Hepatocyte (in vitro differentiated cells): Measurements from ENCODE around the gene SCAF1. TPM values are rescaled to one million over a fixed set of nuclear protein-coding genes. Genes with fewer than 3 reads are reported as not detected.

Experiments
- DNase-seq: peaks from one replicate; pipeline ENCODE4 v3.0.0-alpha.2; 2016; ENCODE audit warnings: low spot score
- H2AFZ ChIP-seq: fragments of 200-600 bp; sonication (generic); 2 replicates; pipeline ENCODE4 v1.6.0; 2016; ENCODE audit warnings: antibody characterized with exemption, mild to moderate bottlenecking
- H3K27ac ChIP-seq: fragments of 200-600 bp; sonication (generic); 2 replicates; pipeline ENCODE4 v1.5.1; 2016; ENCODE audit warnings: mild to moderate bottlenecking
- H3K27me3 ChIP-seq: fragments of 200-600 bp; sonication (generic); 2 replicates; pipeline ENCODE4 v1.6.1; 2016
- H3K36me3 ChIP-seq: fragments of 200-600 bp; sonication (generic); replicated peaks from 2 replicates; pipeline ENCODE4 v1.5.1; 2016; ENCODE audit warnings: low read depth; ENCODE audit not compliant: insufficient read depth
- H3K4me1 ChIP-seq: fragments of 200-600 bp; sonication (generic); 2 replicates; pipeline ENCODE4 v1.5.1; 2016; ENCODE audit warnings: mild to moderate bottlenecking, moderate library complexity; ENCODE audit not compliant: insufficient read depth
- H3K4me2 ChIP-seq: fragments of 200-600 bp; sonication (generic); 2 replicates; pipeline ENCODE4 v1.6.0; 2016
- H3K4me3 ChIP-seq: fragments of 200-600 bp; sonication (generic); 2 replicates; pipeline ENCODE4 v1.5.1; 2016; ENCODE audit warnings: mild to moderate bottlenecking
- H3K79me2 ChIP-seq: fragments of 200-600 bp; sonication (generic); 2 replicates; pipeline ENCODE4 v1.6.0; 2017; ENCODE audit warnings: mild to moderate bottlenecking
- H3K9me2 ChIP-seq: fragments of 200-600 bp; sonication (generic); replicated peaks from 2 replicates; pipeline ENCODE4 v1.6.0; 2017; ENCODE audit warnings: mild to moderate bottlenecking; ENCODE audit not compliant: insufficient read depth
- H3K9me3 ChIP-seq: fragments of 200-600 bp; sonication (generic); 2 replicates; pipeline ENCODE4 v1.5.1; 2016; ENCODE audit warnings: low read depth, mild to moderate bottlenecking
- H4K20me1 ChIP-seq: fragments of 200-600 bp; sonication (generic); 2 replicates; pipeline ENCODE4 v1.6.0; 2016; ENCODE audit warnings: mild to moderate bottlenecking; ENCODE audit not compliant: insufficient read depth, poor library complexity, severe bottlenecking
- CTCF ChIP-seq: fragments of 200-600 bp; sonication (generic); IDR thresholded peaks from 2 replicates; pipeline ENCODE4 v1.5.1; 2016; ENCODE audit warnings: antibody characterized with exemption, mild to moderate bottlenecking; ENCODE audit not compliant: poor library complexity
- EZH2 ChIP-seq: fragments of 200-600 bp; sonication (generic); IDR thresholded peaks from 2 replicates; pipeline ENCODE4 v1.6.1; 2016; ENCODE audit warnings: antibody characterized with exemption, mild to moderate bottlenecking, borderline replicate concordance
- EZH2phosphoT487 ChIP-seq: fragments of 200-600 bp; sonication (generic); IDR thresholded peaks from one replicate; pipeline ENCODE4 v1.6.1; 2018; ENCODE audit warnings: antibody characterized with exemption, mild to moderate bottlenecking, low read depth, moderate library complexity; ENCODE audit not compliant: unreplicated experiment, severe bottlenecking
- WGBS: methylation state at CpG from one replicate; pipeline ENCODE4 v1.1.6; 2016; ENCODE audit warnings: low lambda C conversion rate; ENCODE audit errors: missing lambda C conversion rate; 5-methylcytosine and 5-hydroxymethylcytosine counted together
- polyA plus RNA-seq: library from polyadenylated mRNA; unstranded; fragments of >200 nt; fragmentation: Nextera tagmentation; extraction: Ambion mirVana; gene quantifications from 2 replicates; pipeline ENCODE4 v1.2.1, GENCODE V29; 2016
- total RNA-seq: library from RNA; depleted of rRNA; stranded (reverse); fragments of >200 nt; gene quantifications from 2 replicates; pipeline ENCODE4 v1.2.3, GENCODE V29; 2014

SCAF1 gene
- total and polyA plus RNA-seq, 2 experiments from 2014 or later = 12.6 to 18.6 TPM

GRCh38 chr19:49605605-49606004 lies 36.4 kb upstream of the SCAF1 start:
- peaks cover 94% of the 10 kb centered on the region for H3K79me2 ChIP-seq
- WGBS = 96% methylated on average over 7 of the region's 7 CpGs
- peaks cover 15% of the 10 kb centered on the region for H4K20me1 ChIP-seq

GRCh38 chr19:49609499-49610092 lies 32.4 kb upstream of the SCAF1 start:
- no peak for TF ChIP-seq EZH2
- TF ChIP-seq EZH2phosphoT487 = no peak
- no peak for TF ChIP-seq CTCF
- H3K4me3 ChIP-seq = no peak overlapping the region
- peaks cover 93% of the 10 kb centered on the region for H3K79me2 ChIP-seq
- peaks cover 30% of the 10 kb centered on the region for H4K20me1 ChIP-seq
- no peak overlapping the region for H2AFZ ChIP-seq
- 93% methylated on average over 12 of the region's 12 CpGs for WGBS
- no peak overlapping the region for H3K4me2 ChIP-seq
- no peaks in the 10 kb centered on the region for H3K9me3 ChIP-seq
- no peak for DNase-seq
- H3K27ac ChIP-seq = no peak overlapping the region
- no peaks in the 10 kb centered on the region for H3K9me2 ChIP-seq
- no peaks in the 10 kb centered on the region for H3K27me3 ChIP-seq
- no peaks in the 10 kb centered on the region for H3K4me1 ChIP-seq
- no peaks in the 10 kb centered on the region for H3K36me3 ChIP-seq

More at GRCh38 chr19:49605605-49606004, 36.4 kb upstream of the SCAF1 start:
- no peak overlapping the region for H3K4me2 ChIP-seq
- DNase-seq = no peak
- no peak overlapping the region for H3K27ac ChIP-seq
- no peak for TF ChIP-seq EZH2
- no peak overlapping the region for H2AFZ ChIP-seq
- no peak overlapping the region for H3K4me3 ChIP-seq
- H3K27me3 ChIP-seq = no peaks in the 10 kb centered on the region
- H3K4me1 ChIP-seq = no peaks in the 10 kb centered on the region
- H3K36me3 ChIP-seq = no peaks in the 10 kb centered on the region
- no peaks in the 10 kb centered on the region for H3K9me3 ChIP-seq
- no peaks in the 10 kb centered on the region for H3K9me2 ChIP-seq

GRCh38 chr19:49613374-49613773 lies 28.6 kb upstream of the SCAF1 start:
- H3K9me3 ChIP-seq = no peaks in the 10 kb centered on the region
- H4K20me1 ChIP-seq = peaks cover 25% of the 10 kb centered on the region
- no peak overlapping the region for H2AFZ ChIP-seq
- H3K4me3 ChIP-seq = no peak overlapping the region
- no peaks in the 10 kb centered on the region for H3K4me1 ChIP-seq
- H3K27ac ChIP-seq = peak overlapping the region; percentile 79
- H3K27me3 ChIP-seq = no peaks in the 10 kb centered on the region
- WGBS = 87% methylated on average over 4 of the region's 4 CpGs
- peak; percentile 48 for DNase-seq
- TF ChIP-seq EZH2 = no peak
- TF ChIP-seq EZH2phosphoT487 = no peak
- TF ChIP-seq CTCF = no peak
- H3K4me2 ChIP-seq = no peak overlapping the region
- no peaks in the 10 kb centered on the region for H3K36me3 ChIP-seq
- peaks cover 64% of the 10 kb centered on the region for H3K79me2 ChIP-seq
- H3K9me2 ChIP-seq = no peaks in the 10 kb centered on the region

GRCh38 chr19:49614096-49614833 lies 27.7 kb upstream of the SCAF1 start:
- H3K9me3 ChIP-seq = no peaks in the 10 kb centered on the region
- H4K20me1 ChIP-seq = peaks cover 25% of the 10 kb centered on the region
- H2AFZ ChIP-seq = no peak overlapping the region
- TF ChIP-seq CTCF (no peak), EZH2 (no peak), EZH2phosphoT487 (no peak)
- no peaks in the 10 kb centered on the region for H3K4me1 ChIP-seq
- H3K79me2 ChIP-seq = peaks cover 55% of the 10 kb centered on the region
- H3K27me3 ChIP-seq = no peaks in the 10 kb centered on the region
- peak overlapping the region; percentile 17 for H3K4me2 ChIP-seq
- H3K9me2 ChIP-seq = no peaks in the 10 kb centered on the region
- no peak overlapping the region for H3K4me3 ChIP-seq
- H3K27ac ChIP-seq = peak overlapping the region; percentile 79
- WGBS = 85% methylated on average over 19 of the region's 19 CpGs
- DNase-seq = no peak
- no peaks in the 10 kb centered on the region for H3K36me3 ChIP-seq
